Limb (tissue), 2 donors: ENCODE data around the gene CACNA2D1.
A peak's percentile ranks its signal among the peaks of the same experiment; 100 is the strongest.
"Not testable (repeated sequence)": the region's sequence is repeated elsewhere in the genome, so short reads cannot be mapped to it uniquely, and the experiment has no call there.

Experiments
- DNase-seq, 2 donors: peaks; one replicate each; pipeline ENCODE4 v3.0.0-alpha.2; 2016; ENCODE audit errors: extremely low spot score in 2 of 2

The CACNA2D1 gene

GRCh38 chr7:82434275-82435022 lies 9.1 kb downstream of the CACNA2D1 start:
- no peak for DNase-seq

GRCh38 chr7:82433507-82433906 lies 10.1 kb downstream of the CACNA2D1 start:
- DNase-seq, result no peak

- DNase-seq, result not testable (repeated sequence)
These were observed 10.8 kb downstream of the CACNA2D1 start for GRCh38 chr7:82432743-82433142.

- no peak for DNase-seq
These were observed 12.8 kb downstream of the CACNA2D1 start for GRCh38 chr7:82430500-82431465.

- DNase-seq, result no peak
These were observed 14.2 kb downstream of the CACNA2D1 start for GRCh38 chr7:82429408-82429807.

- DNase-seq, result no peak
These were observed 15.2 kb downstream of the CACNA2D1 start for GRCh38 chr7:82428186-82428961.

- DNase-seq, result no peak
These were observed 20.1 kb downstream of the CACNA2D1 start for GRCh38 chr7:82423446-82423845.

- no peak for DNase-seq
These were observed 24.4 kb downstream of the CACNA2D1 start for GRCh38 chr7:82419200-82419599.

GRCh38 chr7:82417898-82418297 lies 25.7 kb downstream of the CACNA2D1 start:
- DNase-seq, result no peak

GRCh38 chr7:82416402-82416801 lies 27.2 kb downstream of the CACNA2D1 start:
- no peak for DNase-seq

- DNase-seq, result no peak
These were observed 29.2 kb downstream of the CACNA2D1 start for GRCh38 chr7:82414389-82414788.

- DNase-seq, result no peak
These were observed 30.3 kb downstream of the CACNA2D1 start for GRCh38 chr7:82413237-82413636.

- DNase-seq, result no peak
These were observed 31.8 kb downstream of the CACNA2D1 start for GRCh38 chr7:82411732-82412131.

GRCh38 chr7:82410461-82410860 lies 33.1 kb downstream of the CACNA2D1 start:
- DNase-seq, result peak in 1 of 2 donors; percentile 21

GRCh38 chr7:82406937-82407336 lies 36.6 kb downstream of the CACNA2D1 start:
- no peak for DNase-seq

- no peak for DNase-seq
These were observed 38.3 kb downstream of the CACNA2D1 start for GRCh38 chr7:82405301-82405700.

GRCh38 chr7:82404652-82405051 lies 38.9 kb downstream of the CACNA2D1 start:
- DNase-seq, result no peak

- no peak for DNase-seq
These were observed 39.5 kb downstream of the CACNA2D1 start for GRCh38 chr7:82404094-82404493.

- no peak for DNase-seq
These were observed 45.6 kb downstream of the CACNA2D1 start for GRCh38 chr7:82397879-82398524.

- no peak for DNase-seq
These were observed 47.2 kb downstream of the CACNA2D1 start for GRCh38 chr7:82396343-82396742.

GRCh38 chr7:82395147-82395546 lies 48.4 kb downstream of the CACNA2D1 start:
- DNase-seq, result no peak
